GM18511 (cell line): ENCODE results near the gene PRM2.
"Not testable (repeated sequence)": the region's sequence is repeated elsewhere in the genome, so short reads cannot be mapped to it uniquely, and the experiment has no call there.

Experiments
- ATAC-seq: cut with Tn5 transposase; IDR thresholded peaks from one replicate; pipeline ENCODE4 v1.9.1; 2021; ENCODE audit warnings: mild to moderate bottlenecking, moderate library complexity; ENCODE audit not compliant: unreplicated experiment

The PRM2 gene

DNA sequence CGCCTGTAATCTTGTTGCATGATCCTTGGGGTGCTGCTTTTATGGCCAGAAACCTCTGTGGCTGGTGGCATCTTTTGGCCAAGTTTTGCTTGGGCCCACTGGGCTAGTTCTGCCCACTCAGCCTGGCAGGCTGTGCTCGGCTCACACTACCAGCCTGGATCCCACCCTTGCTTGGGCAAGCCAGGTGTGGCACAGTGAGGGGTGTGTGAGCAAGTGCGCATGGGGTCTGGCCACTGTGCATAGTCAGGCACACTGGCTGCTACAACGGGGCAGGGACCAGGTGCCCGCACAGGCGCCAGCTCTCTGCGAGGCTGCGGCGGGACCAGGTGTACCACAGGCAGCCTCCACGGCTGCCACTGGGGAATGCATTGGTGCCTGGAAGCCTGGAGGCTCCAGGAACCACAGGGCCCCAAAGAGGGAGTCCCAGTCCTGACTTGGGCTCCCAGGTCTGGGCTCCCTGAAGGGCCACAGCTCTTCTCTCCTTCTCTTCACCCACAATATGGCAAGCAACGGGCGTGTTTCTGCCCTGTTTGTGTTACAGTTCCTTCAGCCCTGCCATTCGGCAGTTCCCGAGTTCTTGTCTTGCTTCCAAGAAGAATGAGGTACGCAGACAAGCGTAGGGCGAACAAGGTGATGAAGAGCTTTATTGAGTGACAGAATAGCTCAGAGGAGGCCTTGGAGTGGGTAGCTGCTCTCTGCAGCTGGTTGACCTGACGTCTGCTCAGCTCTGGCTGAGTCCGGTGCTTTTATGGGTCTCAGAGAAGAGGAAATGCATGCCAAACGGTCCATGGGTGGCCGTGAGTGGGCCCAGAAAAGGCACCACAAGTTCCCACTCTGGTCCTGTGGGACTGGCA, 31.6 kb upstream of the PRM2 start:
- no peak for ATAC-seq

DNA sequence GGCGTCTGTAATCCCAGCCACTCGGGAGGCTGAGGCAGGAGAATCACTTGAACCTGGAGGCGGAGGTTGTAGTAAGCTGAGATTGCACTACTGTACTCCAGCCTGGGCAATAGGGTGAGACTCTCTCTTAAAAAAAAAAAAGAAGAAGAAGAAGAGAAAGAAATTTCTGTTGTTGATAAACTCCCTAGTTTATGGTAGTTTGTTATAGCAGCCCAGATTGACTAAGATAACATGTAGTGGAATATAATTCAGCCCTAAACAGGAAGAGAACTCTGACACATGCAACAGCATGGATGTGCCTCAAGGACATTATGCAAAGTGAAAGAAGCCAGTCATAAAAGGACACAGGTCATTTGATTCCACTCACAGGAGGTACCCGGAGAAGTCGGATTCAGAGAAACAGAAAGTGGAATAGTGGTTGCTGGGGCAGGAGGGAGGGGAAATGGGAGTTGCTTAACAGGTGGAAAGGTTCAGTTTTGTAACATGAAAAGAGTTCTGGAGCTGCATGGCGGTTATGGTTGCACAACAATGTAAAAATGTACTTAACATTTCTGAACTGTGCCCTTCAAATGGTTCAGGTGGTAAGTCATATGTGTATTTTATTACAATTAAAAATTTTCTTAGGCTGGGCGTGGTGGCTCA, 30.8 kb upstream of the PRM2 start:
- ATAC-seq = no peak

DNA sequence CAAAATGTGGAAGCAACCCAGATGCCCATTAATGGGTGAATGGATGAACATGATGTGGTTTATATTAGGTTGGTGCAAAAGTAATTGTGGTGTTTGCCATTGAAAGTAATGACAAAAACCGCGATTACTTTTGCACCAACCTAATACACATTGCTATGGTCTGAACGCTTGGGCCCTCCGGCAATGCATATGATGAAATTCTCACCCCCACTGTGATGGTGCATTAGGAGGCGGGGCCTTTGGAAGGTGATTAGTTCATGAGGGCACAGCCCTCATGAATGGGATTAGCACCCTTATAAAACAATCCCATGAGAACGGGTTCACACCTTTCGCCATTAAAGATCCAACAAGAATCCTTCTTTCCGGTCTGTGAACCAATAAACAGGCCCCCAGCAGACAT, 30.1 kb upstream of the PRM2 start:
- ATAC-seq = no peak

DNA sequence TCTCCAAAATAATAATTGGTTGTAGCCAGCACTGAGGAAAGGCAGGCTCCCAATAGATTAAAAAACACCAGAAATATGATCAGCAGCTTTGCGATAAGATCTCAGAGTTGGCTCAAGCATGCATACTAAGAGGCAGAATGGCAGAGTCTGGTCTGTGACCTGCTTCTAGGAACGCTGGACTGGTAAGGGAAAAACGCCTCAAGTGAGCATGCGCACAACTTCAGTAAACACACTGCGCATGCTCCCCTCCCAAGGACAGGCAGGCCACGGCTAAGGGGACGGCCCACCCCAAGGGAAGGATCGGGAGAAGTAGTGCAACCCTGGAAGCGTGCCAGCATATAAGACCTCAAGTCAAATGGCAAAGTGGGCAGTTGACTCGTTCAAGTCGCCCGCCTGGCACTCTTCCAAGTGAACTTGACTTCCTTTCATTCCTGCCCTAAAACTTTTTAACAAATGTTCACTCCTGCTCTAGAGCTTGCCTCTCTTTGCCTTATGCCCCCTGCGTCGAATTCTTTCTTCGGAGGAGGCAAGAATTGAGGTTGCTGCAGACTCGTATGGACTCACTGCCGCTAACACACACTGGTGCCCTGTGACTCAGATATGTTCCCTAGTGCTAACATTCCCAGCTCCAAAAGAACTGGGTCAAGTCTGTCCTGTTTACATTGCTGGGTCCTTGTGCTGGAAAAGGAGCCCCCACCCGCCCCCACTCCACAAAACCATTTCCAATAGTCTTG, 27.3 kb upstream of the PRM2 start:
- no peak for ATAC-seq

DNA sequence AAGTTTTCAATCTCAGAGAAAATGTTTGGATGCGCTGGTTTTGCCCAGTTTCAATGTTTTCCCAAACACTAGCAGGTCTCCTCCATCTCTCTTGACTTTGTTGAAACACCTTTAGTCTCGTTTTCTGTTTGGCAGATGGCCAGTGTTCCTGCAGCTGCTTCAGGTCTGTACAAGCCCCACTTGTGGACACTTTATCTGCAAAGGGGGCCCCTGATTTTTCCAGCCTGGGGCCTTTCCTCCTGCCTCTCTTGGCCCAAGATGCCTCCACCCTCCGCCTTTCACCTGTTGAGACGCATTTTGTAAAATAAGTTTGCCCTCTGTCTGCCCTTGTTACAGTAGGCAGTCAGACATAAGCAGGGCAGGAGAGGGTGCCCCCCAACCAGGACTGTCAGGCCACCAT, 26.7 kb upstream of the PRM2 start:
- ATAC-seq = no peak

DNA sequence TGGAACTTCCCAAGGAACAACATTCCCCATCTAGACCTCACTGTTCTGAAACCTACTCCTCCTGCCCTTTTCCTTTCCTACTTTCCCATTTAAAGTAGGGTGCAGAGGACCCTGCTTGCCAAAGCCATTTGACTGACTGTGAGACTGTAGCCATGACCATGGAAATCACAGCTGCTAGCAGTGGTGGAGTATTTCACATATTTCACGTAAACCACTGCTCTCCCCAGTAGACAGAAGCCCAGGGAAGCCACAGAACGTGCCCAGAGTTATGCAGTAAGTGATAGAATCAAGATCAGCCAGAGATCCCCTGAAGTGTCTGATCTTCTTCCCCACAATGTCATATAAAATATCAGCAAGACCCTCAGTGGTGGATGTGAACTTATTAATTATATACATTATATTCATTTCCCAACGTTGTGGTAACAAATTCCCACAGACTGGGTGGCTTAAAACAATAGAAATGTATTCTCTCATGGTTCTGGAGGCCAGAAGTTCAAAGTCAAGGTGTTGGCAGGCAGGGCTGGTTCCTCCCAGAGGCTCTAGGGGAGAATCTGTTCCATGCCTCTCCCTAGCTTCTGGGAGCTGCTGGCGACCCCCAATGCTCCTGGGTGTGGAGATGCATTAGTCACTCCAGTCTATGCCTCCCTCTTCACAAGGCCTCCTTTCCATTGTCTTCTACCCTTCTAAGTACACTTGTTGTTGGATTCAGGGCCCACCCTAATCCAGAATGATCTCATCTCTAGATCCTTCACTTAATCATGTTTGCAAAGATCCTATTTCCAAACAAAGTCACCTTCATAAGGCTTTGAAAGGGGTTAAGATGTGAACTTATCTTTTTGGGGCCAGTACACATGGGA, 25.6 kb upstream of the PRM2 start:
- ATAC-seq = no peak

DNA sequence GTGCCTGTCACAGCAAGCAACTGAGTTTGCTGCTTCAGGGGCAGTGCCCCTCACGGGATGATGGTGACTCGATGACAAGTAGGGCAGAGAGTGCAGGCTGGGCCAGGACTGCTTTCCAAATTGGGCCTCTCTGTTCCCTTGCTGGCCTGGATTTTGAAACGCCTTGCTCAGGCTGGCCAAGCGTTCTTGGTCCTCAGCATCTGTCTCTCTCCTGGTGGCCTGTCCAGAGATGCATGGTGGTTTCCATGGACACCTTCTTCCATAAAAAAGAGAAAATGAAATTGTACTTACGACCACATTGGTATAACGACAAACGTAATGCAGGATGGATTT, 24.2 kb upstream of the PRM2 start:
- ATAC-seq = no peak

DNA sequence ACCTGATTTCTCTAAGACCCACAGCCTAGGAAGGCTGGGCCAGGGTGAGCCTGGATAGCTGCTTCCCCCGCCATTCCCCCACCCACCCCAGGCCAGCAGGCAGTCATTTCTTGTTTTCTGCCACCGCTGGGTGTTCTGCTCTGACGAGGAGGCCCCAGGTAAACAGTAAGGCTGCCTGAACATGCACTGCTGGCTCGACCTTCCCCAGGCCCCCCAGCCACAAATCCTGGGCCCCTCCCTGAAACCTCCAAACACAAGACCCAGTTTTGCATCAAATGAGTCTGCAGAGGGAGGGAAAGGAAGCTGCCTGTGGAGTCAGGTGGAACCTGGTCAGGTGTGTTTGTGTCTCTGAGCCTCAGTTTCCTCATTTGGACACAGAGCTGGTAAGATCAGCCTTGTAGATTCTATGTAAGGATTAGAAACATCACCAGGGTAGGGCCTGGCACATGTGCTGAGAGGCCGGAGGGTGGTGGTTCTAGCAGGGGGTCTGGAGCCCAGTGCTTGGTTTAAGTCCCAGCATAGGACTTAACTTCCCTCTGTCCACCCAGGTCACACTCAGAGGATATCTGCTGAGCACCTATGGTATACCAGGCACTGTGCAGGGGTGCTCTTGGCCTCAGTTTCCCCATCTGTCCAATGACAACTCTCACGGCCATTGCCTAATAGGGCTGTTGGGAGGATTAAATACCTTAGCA, 23.7 kb upstream of the PRM2 start:
- no peak for ATAC-seq

DNA sequence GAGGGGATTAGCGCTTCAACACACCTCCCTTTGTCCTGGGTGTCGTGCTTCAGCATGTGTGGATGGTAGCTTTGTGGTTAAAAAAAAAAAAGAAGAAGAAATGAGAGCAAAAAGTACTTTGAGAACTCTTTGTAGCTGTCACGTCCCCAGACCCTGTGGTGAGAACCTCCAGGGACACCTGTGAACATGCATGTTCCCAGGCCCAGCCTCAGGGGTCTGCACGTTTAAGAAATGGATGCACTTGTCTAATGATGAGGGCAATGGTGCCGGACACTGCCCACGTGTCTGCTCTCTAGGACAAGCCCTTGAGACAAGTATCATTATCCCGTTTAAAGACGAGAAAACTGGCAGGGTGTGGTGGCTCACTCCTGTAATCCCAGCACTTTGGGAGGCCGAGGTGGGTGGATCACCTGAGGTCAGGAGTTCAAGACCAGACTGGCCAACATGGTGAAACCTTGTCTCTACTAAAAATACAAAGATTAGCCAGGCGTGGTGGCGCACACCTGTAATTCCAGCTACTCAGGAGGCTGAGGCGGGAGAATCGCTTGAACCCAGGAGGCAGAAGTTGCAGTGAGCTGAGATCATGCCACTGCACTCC, 22.8 kb upstream of the PRM2 start:
- ATAC-seq = not testable (repeated sequence)

DNA sequence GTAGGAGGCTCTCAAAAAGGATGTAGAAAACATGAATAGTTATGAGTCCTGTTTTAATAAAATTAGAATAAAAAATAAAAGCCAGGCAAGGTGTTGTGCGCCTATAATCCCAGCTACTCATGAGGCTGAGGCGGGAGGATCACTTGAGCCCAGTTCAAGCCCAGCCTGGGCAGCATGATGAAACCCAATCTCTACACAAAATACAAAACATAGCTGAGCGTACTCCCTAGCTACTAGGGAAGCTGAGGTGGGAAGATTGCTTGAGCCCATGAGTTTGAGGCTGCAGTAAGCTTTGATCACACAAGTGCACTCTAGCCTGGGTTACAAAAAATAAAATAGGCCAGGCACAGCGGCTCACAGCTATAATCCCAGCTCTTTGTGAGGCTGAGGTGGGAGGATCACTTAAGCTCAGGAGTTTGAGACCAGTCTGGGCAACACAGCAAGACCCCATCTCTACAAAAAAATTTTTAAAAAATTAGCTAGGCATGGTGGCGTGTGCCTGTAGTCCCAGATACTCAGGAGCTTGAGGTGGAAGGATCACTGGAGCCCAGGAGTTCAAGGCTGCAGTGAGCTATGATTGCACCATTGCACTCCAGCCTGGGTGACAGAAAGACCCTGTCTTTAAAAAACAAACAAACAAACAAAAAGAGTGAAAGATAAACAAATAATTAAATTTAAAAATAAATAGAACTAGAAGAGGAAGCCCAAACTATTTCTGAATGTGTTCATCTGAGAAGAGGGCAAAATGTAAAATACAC, 22.0 kb upstream of the PRM2 start:
- ATAC-seq = no peak

DNA sequence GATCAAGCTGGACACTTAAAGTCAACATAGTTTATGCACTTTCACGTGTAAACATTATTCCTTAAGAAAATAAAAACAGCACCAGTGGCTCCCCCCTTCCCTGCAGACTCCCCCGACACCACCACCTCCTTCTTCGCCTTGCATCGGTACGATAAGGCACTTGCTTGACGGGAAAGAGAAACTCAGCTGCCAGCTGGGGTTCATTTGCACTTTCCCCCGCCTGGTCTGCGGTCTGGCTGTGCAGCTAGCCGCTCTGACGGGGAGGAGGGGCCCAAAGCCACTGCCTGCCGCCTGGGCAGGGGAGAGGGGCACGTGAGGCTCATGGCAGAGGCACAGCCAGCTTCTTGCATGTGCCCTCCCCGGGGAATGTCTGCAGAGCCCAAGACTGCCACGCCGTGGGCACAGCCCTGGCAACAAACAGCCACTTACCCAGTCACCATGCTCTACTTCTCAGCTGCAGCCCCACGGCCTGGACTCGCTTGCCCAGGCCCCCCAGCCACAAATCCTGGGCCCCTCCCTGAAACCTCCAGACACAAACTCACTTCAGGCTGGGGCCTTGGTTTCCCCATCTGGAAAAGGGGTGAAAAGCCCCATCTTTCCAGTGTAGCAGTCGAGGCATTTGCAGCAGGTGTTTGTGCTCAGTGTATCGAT, 21.3 kb upstream of the PRM2 start:
- ATAC-seq = peak; percentile 88

DNA sequence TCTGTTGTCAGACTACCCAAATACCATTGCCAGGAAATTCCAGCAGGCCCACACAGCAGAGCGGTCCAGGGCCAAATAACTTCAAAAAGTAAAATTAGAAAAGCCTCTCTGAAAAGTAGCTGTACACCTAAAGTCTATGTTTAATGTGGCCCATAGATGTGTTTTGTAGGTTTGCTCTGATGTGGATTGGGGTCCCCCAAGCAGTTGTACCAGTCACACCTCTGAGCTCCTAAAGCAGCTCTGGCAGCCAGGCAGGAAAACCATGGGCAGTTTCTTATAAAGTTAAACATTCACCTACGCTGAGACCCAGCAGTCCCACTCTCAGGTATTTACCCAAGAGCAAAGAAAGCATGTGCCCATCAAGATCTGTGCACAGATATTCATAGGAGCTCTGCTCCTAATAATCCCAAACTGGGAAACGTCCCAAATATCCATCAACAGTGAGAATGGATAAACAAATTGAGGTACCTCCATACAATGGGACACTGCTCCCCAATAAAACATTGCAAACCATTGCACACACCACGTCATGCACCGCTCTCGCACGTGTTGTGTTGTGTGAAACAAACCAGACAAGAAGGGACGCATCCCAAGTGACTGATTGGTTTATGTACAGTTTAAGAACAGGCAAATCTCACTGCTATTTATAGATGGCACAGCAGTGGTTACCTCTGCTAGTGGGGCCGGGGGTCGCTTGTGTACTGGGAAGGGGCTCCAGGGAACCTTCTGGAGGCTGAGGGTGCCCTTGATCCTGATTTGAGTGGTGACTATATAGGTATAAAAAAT, 20.6 kb upstream of the PRM2 start:
- ATAC-seq = peak; percentile 40

DNA sequence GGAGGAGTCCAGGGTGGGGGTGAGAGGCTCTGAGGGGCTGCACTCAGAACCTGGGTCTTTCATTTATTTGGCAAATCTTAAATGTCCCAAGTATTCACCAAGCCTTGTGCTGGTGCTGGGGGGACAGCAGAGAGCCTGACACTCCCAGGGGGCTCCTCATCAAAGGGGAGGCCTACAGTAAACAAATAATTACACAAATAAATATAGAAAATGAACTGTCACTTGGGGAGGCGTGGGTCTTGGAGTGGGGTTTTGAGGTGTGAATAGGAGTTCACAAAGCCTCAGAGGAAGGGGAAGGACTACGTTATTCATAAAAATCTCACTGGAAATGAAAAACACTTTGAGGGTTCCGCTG, 20.0 kb upstream of the PRM2 start:
- no peak for ATAC-seq

DNA sequence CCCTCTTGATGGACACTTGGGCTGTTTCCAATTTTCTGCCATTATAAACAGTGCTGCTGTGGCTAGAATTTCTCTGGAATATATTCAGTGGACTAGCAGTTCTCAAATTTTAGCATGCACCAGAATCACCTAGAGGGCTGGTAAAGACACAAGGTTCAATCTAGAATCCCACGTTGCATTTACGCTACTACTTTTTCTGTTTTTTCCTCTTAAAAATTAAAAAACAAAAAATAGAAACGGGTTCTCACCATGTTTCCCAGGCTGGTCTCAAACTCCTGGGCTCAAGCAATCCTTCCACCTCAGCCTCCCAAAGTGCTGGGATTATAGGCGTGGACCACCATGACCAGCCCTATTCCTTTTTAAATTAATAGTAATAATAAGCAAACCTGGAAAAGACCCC, 19.4 kb upstream of the PRM2 start:
- no peak for ATAC-seq

DNA sequence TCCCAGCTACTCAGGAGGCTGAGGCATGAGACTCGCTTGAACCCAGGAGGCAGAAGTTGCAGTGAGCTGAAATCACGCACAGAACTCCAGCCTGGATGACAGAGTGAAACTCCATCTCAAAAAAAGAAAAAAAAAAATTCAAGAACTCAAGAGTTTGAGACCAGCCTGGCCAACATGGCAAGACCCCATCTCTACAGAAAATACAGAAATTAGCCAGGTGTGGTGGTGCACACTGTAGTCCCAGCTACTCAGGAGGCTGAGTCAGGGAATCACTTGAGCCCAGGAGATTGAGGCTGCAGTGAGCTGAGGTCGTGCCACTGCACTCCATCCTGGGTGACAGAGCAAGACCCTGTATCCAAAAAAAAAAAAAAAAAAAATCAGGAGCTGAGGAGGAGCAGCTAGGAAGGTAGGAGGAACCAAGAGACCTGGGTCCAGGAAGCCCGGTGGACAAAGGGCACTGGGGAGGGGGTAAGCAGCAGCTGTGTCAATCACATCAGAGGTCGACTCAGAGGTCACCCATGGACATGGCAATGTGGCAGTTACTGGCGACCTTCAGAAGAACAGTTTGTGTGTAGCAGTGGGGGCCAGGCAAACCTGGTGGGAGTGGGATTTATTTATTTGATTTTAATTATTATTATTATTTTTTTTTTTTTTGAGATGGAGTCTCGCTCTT, 15.9 kb upstream of the PRM2 start:
- no peak for ATAC-seq

DNA sequence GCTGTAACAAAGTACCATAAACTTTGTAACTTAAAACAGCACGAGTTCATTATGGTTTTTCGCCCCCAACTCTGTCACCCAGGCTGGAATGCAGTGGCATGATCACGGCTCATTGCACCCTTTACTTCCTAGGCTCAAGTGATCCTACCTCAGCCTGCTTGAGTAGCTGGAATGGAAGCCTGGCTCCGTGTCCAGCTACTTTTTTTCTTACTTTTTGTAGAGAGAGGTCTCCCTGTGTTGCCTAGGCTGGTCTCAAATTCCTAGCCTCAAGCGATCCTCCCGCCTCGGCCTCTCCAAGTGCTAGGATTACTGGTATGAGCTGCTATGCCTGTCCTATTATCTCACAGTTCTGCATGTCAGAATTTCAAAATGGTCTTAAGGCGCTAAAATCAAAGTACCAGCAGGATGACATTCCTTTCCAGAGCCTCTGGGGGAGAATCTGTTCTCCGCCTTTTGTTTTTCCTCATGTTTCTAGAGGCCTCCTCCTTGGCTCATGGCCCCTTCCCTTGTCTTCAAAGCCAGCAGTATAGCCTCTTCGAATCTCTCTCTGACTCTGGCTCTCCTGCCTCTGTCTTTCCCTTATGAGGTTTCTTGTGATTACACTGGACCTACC, 14.9 kb upstream of the PRM2 start:
- no peak for ATAC-seq
